ENCODE results near the gene KCNIP2.

The KCNIP2 gene

DNA sequence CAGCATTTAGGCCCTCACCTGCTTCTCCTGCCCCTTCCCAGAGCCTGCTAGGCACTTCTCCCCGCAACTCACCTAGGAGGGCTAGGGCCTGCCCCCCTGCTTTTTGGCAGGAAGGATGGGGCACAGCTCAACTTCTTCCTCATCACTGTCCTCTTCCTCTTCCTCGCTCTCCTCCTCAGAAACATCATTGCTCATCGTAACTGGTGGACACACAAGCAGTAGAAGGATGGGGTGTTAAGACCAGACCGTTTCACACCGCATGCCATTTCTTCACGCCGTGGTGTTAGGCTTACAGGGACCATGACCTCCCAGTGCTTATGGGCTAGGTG lies 62.0 kb downstream of the KCNIP2 start:
- DNase-seq: no peak

DNA sequence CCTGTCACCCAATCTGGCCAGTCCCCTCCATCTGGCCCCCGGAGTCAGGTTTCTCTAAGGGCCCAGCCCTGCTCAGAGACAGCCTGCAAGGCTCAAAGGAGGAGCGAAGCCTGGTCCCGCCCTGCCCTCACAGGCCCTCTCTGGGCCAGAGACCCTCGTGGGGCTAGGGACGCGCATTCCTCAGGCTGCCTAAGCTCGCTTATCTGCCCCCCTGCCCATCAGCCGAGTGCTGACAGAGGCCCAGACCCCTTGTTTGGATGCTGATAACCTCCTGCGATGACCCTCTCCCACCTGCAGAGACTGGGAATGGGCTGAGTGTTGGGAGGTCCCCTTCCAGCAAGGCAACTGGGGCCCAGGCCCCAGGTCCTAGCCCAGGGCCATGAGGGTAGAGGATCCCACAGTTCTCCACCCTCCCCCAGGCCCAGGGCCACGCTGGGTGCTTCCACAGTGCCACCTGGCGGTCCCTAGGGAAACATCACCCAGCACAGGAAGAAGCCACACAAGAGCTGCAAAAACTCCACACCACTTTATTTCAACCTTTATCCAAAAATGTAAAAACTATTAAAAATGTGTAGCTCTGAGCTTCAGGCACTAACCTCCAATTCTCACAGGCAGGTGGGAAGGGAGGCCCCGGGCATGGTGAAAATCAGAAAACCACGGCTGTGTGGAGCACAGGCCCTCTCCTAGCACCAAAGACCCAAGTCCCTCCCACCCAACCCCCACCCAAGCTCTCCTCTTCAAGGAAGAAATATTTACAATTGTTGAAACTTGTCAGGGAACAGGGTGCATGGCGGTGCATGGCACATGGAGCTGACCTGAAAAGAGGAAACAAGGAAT lies 62.6 kb downstream of the KCNIP2 start:
- peak; percentile 70 for DNase-seq

DNA sequence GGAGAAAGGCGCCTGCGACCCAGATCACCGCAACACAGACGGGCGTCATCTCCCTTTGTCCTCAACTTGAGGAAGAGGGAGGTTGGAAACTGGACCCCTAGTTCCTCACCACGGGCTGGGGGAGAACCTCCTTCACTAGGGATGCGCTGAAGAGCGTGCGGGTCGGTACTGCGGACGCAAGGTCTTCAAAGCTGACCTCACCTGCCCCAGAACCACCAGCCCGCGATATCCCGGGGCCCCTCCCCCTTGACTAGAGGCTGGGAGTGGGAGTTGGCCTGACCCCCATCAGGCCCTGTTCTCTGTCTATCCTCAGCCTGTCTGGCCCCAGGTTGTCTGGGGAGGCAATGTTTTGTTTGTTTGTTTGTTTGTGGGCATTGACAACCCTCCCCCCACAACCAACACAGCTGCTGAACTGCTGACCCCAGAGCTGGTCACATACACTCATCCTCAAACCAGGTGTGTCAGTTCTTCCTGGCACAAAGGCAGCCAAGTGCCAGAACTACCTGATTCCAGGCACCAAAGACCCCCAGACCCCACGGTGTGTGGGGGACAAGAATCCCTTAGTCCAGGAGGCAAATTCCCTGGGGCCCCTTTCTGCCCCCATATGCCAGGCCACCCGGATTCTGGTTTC lies 63.3 kb downstream of the KCNIP2 start:
- no peak for DNase-seq

DNA sequence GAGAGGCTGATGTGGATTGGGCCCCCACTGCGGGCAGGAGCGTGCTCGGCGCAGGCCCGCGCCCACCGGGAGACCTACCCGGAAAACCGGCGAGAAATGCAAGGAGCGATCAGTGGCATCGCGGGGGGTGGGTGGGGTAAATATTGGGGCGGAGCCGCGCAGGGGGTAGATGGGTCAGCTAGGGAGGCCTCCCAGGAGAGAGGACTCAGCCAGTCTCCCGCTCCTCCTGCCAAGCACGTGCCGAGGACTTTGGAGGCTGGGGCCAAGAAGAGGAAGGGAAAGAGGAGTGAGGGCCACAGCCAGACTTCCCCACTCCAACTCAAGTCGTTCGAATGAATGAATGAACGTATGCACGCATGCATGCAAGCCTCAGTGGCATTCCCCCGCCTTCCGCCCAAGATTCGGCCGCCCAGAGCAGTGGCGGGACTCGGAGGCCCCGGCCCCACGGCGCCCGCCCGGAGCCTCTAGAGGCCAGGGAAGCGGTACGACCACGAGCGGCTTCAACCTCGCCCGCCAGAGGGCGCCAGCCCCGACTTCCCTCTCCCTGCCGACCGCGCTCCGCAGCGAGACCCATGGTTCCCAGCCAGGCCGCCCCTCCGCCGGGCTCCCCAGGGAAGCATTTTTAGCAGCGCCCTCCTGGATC lies 63.9 kb downstream of the KCNIP2 start:
- DNase-seq: peak; percentile 74

DNA sequence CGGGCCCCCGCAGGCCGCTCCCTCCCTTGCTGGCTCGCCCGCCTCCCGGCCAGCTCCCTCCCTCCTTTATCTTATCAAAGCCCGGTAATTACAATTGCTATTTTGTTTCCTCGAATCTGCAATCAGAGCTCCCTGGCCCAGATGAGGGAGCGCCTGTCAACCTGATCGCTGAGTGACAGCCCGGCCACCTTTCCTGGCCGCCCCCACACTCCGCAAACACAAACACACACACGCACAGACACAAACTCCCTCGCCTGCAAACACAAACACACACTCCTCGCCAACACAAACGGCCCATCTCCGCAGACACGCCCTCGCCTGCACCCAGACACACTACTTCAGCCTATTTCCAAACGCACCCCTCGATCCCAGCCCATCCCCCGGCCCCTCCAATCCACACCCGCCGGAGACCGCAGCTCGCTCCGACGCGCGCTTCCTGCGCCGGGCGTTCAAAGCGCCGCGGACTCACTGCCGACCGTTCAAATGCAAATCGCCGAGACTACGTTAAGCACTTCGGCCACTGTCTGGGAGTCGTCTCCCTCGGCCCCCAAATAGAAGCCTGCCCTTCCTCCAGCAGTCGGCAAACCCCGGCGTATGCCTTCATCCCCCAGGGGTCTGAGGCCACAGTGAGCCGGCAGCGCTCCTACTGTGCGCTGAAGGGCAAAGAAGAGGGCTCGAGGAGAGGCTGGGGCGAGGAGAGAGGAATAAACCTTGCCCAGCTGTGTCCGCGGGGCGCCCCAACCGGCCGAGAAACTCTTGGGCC lies 64.6 kb downstream of the KCNIP2 start:
- peak; percentile 13 for DNase-seq

DNA sequence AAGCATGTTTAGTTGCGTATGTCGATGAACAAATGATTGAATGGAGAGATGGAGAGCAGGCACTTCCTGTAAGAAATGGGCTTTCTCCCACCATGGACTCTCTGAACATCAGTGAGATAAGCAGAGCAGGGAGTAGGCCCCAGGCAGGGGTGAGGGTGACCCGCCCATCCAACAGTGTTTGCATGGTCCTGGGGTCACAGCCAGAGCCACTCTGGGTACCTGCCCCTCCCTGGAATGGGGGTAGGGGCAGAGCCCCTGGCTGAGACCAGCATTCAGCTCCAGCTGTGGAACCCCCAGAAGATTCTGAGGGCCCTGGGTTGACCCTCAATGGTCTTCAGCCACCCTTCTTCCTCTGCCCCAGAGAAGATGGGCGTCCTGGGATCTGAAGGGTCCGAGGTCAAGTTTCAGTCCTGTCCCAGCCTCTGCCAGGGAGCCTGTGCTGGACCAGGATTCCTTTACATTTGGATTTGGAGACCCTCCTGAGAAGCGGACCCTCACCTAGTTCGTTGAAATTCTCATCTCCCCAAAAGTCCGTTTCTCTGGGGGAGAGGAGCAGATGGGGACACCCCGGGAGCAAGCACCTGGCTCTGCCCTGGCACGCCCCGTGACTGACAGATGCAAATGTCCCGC lies 65.3 kb downstream of the KCNIP2 start:
- DNase-seq: no peak

DNA sequence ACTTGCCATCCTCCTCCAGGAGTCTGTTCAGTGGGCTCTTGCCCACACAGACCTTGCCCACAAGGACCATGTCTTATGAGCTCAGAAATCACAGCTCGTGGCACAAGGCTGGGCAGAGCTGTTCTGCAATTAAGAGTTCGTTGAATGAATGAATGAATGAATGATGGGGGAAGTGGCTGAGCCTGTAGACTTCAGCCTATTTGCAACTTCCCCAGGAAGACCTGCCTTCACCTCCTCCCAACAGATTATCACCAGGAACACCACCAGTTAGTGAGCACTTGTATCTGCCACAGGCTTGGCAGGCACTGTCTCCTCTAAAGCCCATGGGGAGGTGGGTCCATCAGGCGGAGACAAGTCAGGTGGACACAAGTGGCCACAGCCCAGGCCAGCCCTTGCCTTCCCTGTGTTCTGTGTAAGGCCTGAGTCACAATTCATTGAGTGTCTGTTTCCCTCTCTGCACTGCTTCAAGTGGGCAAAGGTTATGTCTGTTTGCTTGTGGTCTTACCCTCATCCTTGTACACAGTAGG lies 65.9 kb downstream of the KCNIP2 start:
- no peak for DNase-seq

DNA sequence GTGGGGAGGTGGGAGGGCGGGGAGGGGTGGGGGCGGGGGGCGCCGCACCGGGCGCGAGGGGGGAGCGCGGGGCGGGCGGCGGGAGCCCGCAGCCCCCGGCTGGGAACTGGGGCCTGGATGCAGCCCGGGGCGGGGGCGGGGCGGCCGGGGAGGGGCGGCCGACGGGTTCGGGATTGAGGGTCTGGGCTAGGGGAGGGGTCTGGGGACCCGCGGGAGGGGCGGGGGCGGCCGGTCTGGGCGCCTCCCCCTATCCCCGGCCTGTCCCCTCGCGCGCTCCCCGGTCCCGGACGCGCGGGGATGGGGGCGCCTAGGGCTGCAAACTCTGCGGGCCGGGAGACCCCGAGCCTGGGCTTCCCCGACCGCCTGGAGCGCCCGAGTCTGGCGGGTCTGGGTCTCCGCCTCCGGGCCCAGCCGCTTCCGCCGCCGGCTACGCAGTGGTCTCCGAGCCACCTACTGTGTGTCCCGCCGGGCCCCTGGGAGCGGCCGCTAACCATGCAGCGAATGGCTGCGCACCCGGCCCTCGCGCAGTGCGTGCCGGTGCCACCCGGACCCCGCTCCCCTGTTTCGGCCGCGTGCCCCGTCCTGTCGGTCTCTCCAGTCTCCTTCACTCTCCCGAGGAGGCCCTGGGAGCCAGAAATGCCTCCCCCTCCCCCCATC lies 67.3 kb downstream of the KCNIP2 start:
- no peak for DNase-seq

All from CD4-positive, alpha-beta T cell treated with Interferon gamma for 1 hour (primary cell).